ENCODE results near the gene ARL6. TPM values are rescaled to one million over a fixed set of nuclear protein-coding genes. Genes with fewer than 3 reads are reported as not detected.

The ARL6 gene
- total RNA-seq, 1 donor from 2014 or later, result 4.5 TPM

DNA sequence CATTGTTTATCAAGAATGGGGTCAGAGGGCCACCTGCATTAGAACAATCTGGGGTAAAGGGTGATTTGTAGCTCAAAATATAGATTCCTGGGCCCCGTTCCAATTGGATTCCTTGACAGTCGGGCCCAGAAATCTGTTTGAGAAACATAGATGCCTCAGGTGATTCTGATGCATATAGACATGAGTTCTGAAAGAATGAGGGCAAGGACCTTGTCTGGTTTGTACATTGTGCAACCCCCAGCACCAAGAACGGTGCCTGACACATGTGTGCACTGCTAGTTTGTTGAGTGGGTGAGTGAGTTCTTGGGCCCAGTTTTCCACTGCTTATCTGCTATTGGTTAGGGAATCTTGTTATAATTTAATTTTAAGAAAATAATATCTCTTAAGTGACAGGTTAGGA, 73.8 kb downstream of the ARL6 start:
- no peak for TF ChIP-seq CTCF (IDR thresholded peaks at IDR 0.05)
- Mint-ChIP-seq H3K4me3 (ENCODE audit: unreplicated experiment) (no peak overlapping the region), H3K27me3 (ENCODE audit: low read depth) (no peaks in the 10 kb centered on the region), H3K4me1 (ENCODE audit: low read depth) (peaks cover 9% of the 10 kb centered on the region), H3K36me3 (ENCODE audit: low read depth) (no peaks in the 10 kb centered on the region), H3K9me3 (ENCODE audit: low read depth) (no peaks in the 10 kb centered on the region), H3K27ac (ENCODE audit: unreplicated experiment) (no peak overlapping the region)
- DNase-seq (ENCODE audit: low spot score), result no peak

DNA sequence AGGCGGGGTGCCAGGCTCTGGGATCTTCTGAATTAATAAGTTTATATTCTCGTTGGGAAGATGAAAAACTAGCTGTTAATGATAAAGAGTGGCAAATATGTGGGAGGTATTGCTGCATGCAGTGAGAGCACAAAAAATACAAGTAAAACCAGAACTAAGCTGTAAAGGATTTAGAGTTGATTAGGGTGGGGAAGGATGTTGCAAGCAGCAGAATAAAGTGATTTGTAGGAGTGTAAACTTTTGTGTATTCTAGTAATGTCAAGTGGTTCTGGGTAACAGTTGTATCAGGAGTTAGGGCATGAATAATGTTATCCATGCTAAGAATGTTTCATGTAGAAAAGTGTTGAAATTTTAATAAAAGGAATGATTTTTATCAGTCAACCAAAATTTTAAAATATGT, 75.4 kb downstream of the ARL6 start:
- H3K4me1 Mint-ChIP-seq (ENCODE audit: low read depth), result peaks cover 9% of the 10 kb centered on the region
- no peaks in the 10 kb centered on the region for H3K9me3 Mint-ChIP-seq (ENCODE audit: low read depth)
- no peak overlapping the region for H3K27ac Mint-ChIP-seq (ENCODE audit: unreplicated experiment)
- TF ChIP-seq CTCF (IDR thresholded peaks at IDR 0.05), result no peak
- no peaks in the 10 kb centered on the region for H3K27me3 Mint-ChIP-seq (ENCODE audit: low read depth)
- H3K4me3 Mint-ChIP-seq (ENCODE audit: unreplicated experiment), result no peak overlapping the region
- H3K36me3 Mint-ChIP-seq (ENCODE audit: low read depth), result no peaks in the 10 kb centered on the region
- no peak for DNase-seq (ENCODE audit: low spot score)

DNA sequence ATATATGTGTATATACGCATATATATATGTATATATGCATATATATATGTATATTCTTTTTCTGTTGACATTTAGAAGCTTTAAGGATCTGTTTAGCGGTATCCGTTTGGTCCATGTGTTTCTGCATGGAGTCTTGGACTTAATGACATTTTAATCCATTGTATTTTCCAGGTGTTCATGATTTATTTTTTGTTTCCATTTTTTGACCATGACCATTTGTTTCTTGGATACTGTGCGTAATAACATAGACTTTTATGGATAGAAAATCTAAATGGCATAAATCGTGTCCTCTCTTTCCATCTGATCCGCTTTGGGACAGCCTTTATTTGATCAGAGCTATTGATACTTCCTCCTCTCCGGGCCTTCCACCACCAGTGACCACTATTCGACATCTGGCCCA, 76.7 kb downstream of the ARL6 start:
- H3K4me3 Mint-ChIP-seq (ENCODE audit: unreplicated experiment), result no peak overlapping the region
- peaks cover 2% of the 10 kb centered on the region for H3K36me3 Mint-ChIP-seq (ENCODE audit: low read depth)
- H3K9me3 Mint-ChIP-seq (ENCODE audit: low read depth), result no peaks in the 10 kb centered on the region
- DNase-seq (ENCODE audit: low spot score), result no peak
- H3K4me1 Mint-ChIP-seq (ENCODE audit: low read depth), result peaks cover 9% of the 10 kb centered on the region
- no peak overlapping the region for H3K27ac Mint-ChIP-seq (ENCODE audit: unreplicated experiment)
- no peaks in the 10 kb centered on the region for H3K27me3 Mint-ChIP-seq (ENCODE audit: low read depth)
- no peak for TF ChIP-seq CTCF (IDR thresholded peaks at IDR 0.05)

- TF ChIP-seq CTCF (IDR thresholded peaks at IDR 0.05), result no peak
- Mint-ChIP-seq H3K9me3 (ENCODE audit: low read depth) (no peaks in the 10 kb centered on the region), H3K27ac (ENCODE audit: unreplicated experiment) (no peak overlapping the region), H3K4me1 (ENCODE audit: low read depth) (peaks cover 9% of the 10 kb centered on the region), H3K36me3 (ENCODE audit: low read depth) (peaks cover 2% of the 10 kb centered on the region), H3K27me3 (ENCODE audit: low read depth) (no peaks in the 10 kb centered on the region), H3K4me3 (ENCODE audit: unreplicated experiment) (no peak overlapping the region)
- no peak for DNase-seq (ENCODE audit: low spot score)
Observed at GRCh38 chr3:97841956-97842355, 77.4 kb downstream of the ARL6 start.

GRCh38 chr3:97848779-97849178, 84.2 kb downstream of the ARL6 start:
- DNase-seq (ENCODE audit: low spot score), result no peak

More at GRCh38 chr3:97848779-97849178, 84.2 kb downstream of the ARL6 start:
- H3K4me3 Mint-ChIP-seq (ENCODE audit: unreplicated experiment), result no peak overlapping the region
- H3K36me3 Mint-ChIP-seq (ENCODE audit: low read depth), result peaks cover 5% of the 10 kb centered on the region
- no peaks in the 10 kb centered on the region for H3K27me3 Mint-ChIP-seq (ENCODE audit: low read depth)
- no peak for TF ChIP-seq CTCF (IDR thresholded peaks at IDR 0.05)
- no peak overlapping the region for H3K27ac Mint-ChIP-seq (ENCODE audit: unreplicated experiment)
- peaks cover 3% of the 10 kb centered on the region for H3K4me1 Mint-ChIP-seq (ENCODE audit: low read depth)
- H3K9me3 Mint-ChIP-seq (ENCODE audit: low read depth), result peaks cover 12% of the 10 kb centered on the region

Other genes with a start within 250 kb of the ARL6 start
- gene CRYBG3, start 57.3 kb downstream of the ARL6 start, total RNA-seq, result 15.5 to 17.7 TPM (median 15.6 TPM) in 3 replicates
- gene RIOX2, start 207.7 kb downstream of the ARL6 start, total RNA-seq, result 26.5 to 35.2 TPM (median 27.1 TPM) in 3 replicates

Measured in chondrocyte (in vitro differentiated cells).